ENCODE data around the gene CRB3.

CRB3 gene

GRCh38 chr19:6466526-6467248 is 2.6 kb downstream of the CRB3 start:
- DNase-seq (ENCODE audit: low read depth) = no peak

- no peak for DNase-seq (ENCODE audit: low read depth)
Measured at GRCh38 chr19:6467384-6467783, 3.3 kb downstream of the CRB3 start.

DNA sequence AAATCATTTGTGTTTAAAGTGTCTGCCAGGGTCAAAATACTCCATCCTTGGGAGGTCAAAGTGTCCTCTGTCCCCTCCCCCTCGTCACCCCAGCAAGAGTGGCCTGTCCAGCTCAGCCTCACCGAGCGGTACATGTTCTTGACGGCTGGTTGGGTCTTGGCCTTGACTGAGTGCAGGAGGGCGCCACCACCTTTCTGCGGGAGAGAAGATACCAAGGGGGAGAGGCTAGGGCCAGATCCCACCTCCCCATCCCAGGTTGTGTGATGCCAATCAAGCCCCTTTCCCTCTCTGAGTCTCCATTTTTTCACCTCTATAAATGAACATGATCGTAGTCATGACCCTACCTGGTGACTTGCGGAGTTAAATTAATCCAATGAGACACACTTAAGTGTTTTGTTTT is 6.1 kb downstream of the CRB3 start:
- DNase-seq (ENCODE audit: low read depth) = no peak

DNA sequence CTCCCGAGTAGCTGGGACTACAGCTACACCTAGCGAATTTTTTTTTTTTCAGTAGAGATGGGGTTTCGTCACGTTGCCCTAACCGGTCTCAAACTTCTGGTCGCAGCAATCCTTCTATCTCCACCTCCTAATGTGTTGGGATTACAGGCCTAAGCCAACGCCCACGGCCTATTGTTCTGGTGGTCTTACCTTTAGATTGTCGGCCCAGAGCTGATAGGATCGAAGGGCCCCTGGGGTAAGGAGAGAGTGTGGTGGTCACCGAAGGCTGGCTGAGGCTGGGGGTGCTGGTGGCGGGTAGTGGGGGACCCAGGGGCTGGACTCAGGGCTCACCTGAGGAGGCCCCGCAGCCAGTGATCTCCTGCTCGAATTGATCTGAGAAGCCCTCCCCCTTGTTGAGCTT is 7.0 kb downstream of the CRB3 start:
- DNase-seq (ENCODE audit: low read depth) = no peak

GRCh38 chr19:6472713-6473112 is 8.6 kb downstream of the CRB3 start:
- DNase-seq (ENCODE audit: low read depth) = no peak

DNA sequence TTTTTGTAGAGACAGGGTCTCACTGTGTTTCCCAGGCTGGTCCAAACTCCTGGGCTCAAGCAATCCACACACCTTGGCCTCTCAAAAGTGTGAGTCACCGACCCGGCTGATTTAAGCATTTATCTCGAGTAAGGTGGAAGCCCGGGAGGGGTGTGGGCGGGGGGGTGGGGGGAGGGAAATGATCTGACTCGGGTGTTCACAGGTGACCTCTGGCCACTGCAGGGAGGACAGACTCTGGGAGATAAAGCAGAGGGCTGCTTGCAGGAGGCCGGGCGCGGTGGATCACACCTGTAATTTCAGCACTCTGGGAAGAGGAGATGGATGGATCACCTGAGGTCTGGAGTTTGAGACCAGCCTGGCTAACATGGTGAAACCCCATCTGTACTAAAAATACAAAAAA is 9.6 kb downstream of the CRB3 start:
- no peak for DNase-seq (ENCODE audit: low read depth)

DNA sequence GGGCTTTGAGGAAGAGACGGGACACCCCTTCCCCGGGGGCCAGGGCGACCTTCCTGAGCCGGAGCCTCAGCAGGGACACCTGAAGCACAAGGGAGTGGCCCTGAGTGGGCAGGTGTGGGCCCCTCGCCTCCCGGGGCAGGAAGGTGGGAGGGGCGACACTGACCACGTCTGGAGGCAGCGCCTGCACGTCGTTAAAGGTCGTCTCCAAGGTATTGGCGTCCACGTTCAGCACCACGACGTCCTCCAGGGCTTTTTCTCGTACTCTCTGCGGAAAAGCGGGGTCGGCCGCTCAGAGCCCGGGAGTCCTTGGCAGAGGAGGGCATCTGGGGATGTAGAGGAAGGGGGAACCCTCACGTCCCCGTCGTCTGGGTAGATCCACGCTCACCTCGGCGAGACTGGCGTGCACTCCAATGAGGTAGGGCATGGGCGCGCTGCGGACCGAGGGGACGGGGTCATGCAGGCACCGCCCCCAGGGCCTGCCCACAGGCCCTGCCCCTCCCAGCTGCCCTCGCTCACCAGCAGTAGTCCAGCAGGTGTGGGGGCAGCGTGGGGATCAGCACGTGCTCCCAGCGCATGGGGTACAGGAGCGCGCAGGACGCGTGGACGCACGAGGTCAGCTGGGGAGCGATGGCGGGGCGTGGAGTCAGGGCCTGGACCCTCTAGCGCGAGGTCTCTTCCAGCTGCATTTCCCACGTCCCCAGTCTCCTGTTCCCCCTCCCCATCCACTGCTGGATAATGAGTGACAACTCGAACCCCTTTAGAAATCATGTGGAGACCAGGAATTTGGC is 11.4 kb downstream of the CRB3 start:
- no peak for DNase-seq (ENCODE audit: low read depth)

DNA sequence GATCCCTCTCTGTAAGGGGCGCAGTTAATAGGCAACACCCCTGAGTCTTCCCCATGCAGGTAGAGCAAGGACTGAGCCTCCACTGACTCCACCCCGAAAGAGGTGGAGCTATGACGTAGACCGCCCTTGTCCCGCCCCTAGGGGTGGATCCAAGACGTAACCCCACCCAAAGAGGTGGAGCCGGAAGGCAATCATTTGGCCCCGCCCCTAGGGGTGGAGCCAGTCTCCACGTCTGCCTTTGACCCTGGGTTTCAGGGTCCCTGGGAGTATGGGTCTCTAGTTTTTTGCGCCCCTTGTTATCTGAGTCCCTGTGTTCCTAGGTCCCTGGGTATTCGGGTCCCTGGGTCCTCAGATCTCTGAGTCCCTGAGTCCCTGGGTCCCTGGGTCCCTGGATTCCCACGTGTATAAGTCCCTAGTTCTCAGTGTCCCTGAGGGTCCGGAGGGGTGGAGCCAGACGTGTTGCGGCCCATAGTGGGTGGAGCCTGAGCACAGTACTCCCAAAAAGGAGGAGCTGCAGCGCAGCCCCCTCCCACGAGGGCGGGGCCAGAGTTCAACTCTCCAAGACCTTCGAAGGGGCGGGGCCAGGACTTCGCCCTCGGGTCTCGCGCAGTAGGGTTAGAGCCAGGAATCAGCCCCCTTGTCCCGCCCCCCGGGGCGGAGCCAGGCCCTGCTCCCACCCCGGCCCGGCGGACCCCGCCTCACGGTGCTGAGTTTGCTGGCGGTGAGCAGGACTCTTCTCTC is 12.3 kb downstream of the CRB3 start:
- peak; percentile 35 for DNase-seq (ENCODE audit: low read depth)

DNA sequence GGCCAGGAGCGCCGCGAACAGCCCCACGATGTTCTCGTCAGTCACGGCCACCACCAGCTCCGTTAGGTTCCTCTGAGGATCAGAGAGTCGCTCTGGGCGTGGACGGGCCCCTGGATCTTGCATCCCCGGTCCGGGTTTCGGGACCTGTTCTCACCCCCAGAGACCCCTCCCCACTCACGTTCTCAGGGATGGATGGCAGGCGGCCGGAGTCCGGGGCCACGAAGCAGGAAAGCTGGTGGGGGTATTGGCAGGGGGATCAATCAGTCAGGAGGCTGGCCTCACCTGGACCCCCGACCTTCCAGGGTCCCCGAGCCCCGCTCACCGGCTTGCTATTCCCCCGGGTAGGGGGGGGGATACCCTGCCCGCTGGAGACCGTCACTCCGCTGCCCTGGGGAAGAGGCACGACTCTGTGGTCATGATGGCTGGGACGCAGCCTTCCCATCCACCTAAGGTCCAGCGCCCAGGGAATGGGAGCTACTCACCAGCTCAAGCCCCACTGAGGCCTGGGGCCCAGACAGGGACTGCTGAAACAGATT is 12.9 kb downstream of the CRB3 start:
- no peak for DNase-seq (ENCODE audit: low read depth)

DNA sequence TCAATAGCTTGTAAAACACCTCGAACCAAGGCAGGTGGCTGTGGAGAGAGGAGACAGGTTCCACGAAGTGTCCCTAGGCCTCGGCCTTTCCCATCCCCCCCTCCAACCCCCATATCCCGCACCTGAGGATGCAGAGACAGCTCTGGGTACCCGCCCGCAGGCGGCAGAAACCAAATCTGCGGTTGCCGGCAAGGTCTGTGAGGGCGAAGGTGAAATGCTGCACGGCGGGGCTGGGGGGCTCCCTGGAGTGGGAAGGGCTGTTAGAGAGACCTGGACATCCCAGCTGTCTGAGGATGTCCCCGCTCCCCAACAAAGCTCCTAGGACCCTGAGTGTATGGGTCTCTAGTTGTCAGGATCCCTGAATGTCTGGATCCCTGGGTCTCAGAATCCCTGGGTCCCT is 14.7 kb downstream of the CRB3 start:
- DNase-seq (ENCODE audit: low read depth) = no peak

DNA sequence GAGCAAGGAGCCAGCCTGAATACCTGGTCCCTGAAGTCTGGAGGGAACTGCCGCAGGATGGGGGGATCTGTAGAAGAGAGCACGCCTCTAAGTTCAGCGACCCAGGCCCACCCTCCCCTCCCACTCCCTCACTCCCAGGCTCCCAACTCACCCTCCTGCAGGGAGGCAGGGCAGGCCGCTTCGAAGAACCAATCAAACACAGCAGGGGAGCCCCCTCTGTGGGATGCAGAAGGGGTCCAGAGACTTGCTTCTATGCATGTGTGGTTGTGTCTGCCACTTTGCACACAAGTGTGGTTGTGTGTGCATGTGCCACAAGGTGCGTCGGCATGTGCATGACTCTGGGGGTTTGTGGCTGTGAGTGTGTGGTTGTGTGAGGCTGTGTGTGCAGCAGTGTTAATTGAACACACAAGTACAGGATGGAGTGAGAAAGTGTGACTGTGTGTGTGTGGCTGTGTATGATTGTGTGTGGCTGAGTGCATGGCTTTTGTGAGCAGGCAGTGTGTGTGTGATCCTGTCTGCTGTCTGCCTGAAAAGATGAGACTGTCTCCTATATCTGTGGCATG is 15.8 kb downstream of the CRB3 start:
- no peak for DNase-seq (ENCODE audit: low read depth)

GRCh38 chr19:6480848-6481415 is 16.9 kb downstream of the CRB3 start:
- DNase-seq (ENCODE audit: low read depth) = no peak

DNA sequence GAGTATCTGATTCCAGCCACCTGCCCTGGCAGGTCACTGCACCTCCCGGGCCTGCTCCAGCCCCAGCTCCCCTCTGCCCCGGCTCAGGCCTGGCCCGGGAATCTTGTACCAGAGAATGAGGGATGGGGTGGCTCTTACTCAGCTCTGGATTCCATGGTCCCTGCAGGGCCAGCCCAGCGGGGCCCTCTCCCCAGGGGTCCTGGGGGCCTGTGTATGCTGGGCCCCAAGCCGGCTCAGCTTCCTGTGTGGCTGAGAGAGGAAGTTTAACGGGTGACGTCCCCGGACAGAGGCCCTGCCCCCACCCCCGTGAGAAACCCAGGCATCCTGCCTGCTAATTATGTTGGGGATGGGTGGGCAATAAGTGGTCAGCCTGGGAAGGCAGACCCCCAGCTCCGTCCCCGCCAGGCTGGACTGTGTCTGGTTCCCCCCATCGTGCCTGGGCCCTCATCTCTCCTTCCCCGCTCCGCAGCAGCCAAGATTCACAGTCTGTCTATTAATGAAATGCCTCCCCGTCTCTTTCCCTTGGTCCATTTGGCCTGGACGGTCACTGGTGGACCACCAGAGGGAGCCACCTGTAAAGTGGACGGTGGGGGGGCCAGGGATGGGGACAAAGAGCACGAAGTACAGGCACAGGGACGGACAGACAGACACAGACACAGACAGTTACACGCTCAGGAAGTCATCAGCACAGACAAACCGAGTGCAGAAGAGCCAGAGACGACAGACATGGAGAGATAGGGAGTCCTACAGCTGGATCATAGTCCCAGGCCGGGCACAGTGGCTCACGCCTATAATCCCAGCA is 17.7 kb downstream of the CRB3 start, which contains the start of gene DENND1C:
DENND1C (minus strand) TSS at position 247 of the 802 bp plus-strand sequence; CDS start at position 155, 92 bp downstream.
- no peak for DNase-seq (ENCODE audit: low read depth)

- no peak for DNase-seq (ENCODE audit: low read depth)
Measured at GRCh38 chr19:6482343-6482686, 18.2 kb downstream of the CRB3 start.

DNA sequence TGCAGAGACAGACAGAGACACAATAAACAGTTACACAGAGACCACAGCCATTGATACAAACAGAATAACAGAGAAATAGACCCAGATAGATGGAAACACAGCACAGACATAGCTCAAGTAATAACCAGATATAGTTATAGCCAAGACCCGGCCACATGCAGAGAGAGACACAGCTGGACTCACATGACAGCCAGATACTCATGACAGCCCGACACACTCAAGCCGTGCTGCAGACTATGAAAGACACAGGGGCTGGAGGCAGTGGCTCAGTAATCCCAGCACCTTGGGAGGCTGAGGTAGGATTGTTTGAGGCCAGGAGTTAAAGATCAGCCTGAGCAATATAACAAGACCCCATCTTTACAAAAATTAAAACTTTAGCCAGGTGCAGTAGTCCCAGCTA is 19.2 kb downstream of the CRB3 start:
- DNase-seq (ENCODE audit: low read depth) = no peak

GRCh38 chr19:6484230-6484629 is 20.2 kb downstream of the CRB3 start:
- no peak for DNase-seq (ENCODE audit: low read depth)

GRCh38 chr19:6484831-6485230 is 20.8 kb downstream of the CRB3 start:
- DNase-seq (ENCODE audit: low read depth) = no peak

DNA sequence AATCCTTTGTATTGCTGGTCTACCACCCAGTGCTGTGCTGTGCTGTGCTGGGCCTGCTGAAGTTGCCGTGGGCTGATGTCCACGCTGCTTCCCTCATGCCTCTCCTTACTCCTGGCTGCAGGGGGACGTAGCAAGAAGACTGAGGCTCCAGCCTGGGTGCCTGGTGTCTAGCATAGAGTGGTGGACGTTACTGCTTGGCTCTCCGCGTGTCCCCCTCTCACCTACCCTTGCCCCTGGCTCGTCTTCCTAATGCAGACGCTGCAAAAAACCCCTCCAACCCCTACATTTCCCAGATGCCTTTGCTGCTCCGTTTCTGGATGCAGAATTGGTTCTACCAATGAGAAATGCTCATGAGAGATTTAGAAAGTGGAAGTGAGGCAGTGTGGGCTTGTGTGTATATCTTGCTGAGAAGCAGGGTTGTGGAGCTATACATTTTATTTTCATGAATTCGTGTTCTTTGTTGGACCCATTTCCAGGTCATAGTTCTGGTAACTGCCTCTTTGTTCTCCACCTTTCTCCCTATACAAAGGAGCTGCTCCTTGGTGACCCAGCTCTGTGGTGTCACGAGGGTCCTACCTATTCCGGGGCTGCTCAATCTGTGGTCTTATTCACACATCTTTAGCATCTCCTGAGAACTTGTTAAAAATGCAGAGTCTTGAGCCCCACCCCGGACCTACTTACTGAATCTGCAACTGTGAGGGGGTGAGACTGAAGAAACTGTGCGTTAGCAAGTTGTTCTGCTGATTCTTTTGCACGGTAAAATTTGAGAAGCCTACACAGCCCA is 25.4 kb downstream of the CRB3 start:
- DNase-seq (ENCODE audit: low read depth) = no peak

DNA sequence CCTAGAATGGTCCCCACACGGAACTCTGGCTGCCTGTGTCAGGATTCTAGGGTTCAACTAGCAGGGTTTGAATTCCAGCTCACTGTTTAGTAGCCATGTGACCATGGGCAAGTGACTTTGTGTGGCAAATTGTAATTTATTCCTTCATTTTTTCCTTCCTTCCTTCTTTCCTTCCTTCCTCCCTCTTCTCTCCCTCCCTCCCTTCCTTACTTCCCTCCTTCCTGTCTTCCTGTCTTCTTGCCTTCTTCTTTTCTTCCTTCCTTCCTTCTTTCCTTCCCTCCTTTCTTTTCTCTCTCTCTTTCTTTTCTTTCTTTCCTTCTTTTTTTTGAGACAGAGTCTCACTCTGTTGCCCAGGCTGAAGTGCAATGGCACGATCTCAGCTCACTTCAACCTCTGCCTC is 26.1 kb downstream of the CRB3 start:
- DNase-seq (ENCODE audit: low read depth) = no peak

Data from T-helper 22 cell (primary cell).